Activated CD4-positive, alpha-beta T cell treated with anti-CD3 and anti-CD28 coated beads for 4 hours (primary cell): ENCODE measurements around the gene SLC4A1.

ENCODE experiments used
- DNase-seq, 2 donors: peaks; one replicate each; pipeline ENCODE4 v3.0.0-alpha.2; 2020

SLC4A1 gene

GRCh38 chr17:44203731-44204440 lies 64.0 kb downstream of the SLC4A1 start:
- peak in 1 of 2 donors; percentile 40 for DNase-seq

GRCh38 chr17:44202756-44203155 lies 65.2 kb downstream of the SLC4A1 start:
- DNase-seq, result no peak

DNA sequence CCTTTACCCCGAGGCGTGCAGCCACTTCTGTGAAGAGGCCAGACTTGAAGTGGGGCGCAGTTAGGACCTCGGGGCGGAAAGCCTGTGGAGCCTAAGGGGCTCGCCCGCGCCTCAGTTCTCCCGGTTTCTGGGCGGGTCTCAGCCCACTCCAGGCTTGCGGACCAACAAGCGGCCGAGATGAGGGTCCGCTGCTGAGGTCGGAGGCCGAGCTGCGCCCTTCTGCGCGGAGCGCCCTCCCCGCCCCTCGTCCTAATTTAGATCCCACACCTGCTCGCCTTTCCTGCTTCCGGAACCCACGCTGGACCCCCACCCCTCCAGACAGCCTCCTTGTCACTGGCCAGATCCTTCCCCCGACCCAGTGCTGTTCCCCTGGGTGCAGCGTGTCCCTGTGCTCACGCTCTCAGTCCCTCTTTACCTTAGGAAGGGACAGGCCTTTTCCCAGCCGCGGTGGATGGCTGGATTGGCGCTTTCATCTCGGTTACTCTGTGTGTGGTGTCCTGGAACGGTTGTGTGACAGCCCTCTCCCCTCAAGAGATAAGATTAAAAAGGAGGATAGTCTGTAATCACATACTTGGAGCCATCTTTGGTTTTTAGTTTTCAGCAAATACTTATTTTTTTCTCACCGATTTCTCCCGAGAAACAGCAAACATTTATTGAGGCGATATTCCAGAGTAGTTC lies 67.3 kb downstream of the SLC4A1 start:
- no peak for DNase-seq

GRCh38 chr17:44199553-44200477 lies 68.1 kb downstream of the SLC4A1 start, which contains the start of gene ATXN7L3:
ATXN7L3 (minus strand) TSS chr17:44199884; CDS start chr17:44198070, 1,814 bp downstream.
- DNase-seq, result peak; percentile 99 to 100

- DNase-seq, result peak; percentile 46 to 65
Observed at GRCh38 chr17:44198721-44199552, 69.0 kb downstream of the SLC4A1 start.
